GM19035 (cell line): Measurements from ENCODE around the gene LTBP1.

Source experiments
- ATAC-seq: cut with Tn5 transposase; IDR thresholded peaks from one replicate; pipeline ENCODE4 v1.9.1; 2021; ENCODE audit not compliant: unreplicated experiment

The LTBP1 gene

GRCh38 chr2:33404321-33404720 lies 457.6 kb downstream of the LTBP1 start:
- ATAC-seq: no peak

- ATAC-seq: no peak
Measured at GRCh38 chr2:33406622-33407021, 459.9 kb downstream of the LTBP1 start.

- ATAC-seq: no peak
Measured at GRCh38 chr2:33408109-33408508, 461.4 kb downstream of the LTBP1 start.

- no peak for ATAC-seq
Measured at GRCh38 chr2:33409417-33409955, 462.7 kb downstream of the LTBP1 start.

- no peak for ATAC-seq
Measured at GRCh38 chr2:33411765-33412164, 465.0 kb downstream of the LTBP1 start.

GRCh38 chr2:33412920-33413319 lies 466.2 kb downstream of the LTBP1 start:
- no peak for ATAC-seq

GRCh38 chr2:33419581-33420200 lies 472.9 kb downstream of the LTBP1 start:
- no peak for ATAC-seq

- ATAC-seq: no peak
Measured at GRCh38 chr2:33420726-33421125, 474.0 kb downstream of the LTBP1 start.

- ATAC-seq: no peak
Measured at GRCh38 chr2:33421820-33422219, 475.1 kb downstream of the LTBP1 start.

- no peak for ATAC-seq
Measured at GRCh38 chr2:33425161-33425560, 478.4 kb downstream of the LTBP1 start.

GRCh38 chr2:33425586-33426031 lies 478.9 kb downstream of the LTBP1 start:
- no peak for ATAC-seq

GRCh38 chr2:33426666-33427231 lies 480.0 kb downstream of the LTBP1 start:
- ATAC-seq: no peak

GRCh38 chr2:33430077-33430476 lies 483.3 kb downstream of the LTBP1 start:
- ATAC-seq: no peak

GRCh38 chr2:33430856-33431255 lies 484.1 kb downstream of the LTBP1 start:
- ATAC-seq: no peak

GRCh38 chr2:33432871-33433270 lies 486.1 kb downstream of the LTBP1 start:
- ATAC-seq: no peak

- no peak for ATAC-seq
Measured at GRCh38 chr2:33433279-33434235, 486.8 kb downstream of the LTBP1 start.

GRCh38 chr2:33435518-33435917 lies 488.8 kb downstream of the LTBP1 start:
- ATAC-seq: no peak

GRCh38 chr2:33436083-33436482 lies 489.3 kb downstream of the LTBP1 start:
- no peak for ATAC-seq

GRCh38 chr2:33437297-33437696 lies 490.5 kb downstream of the LTBP1 start:
- ATAC-seq: no peak

GRCh38 chr2:33437815-33438214 lies 491.1 kb downstream of the LTBP1 start:
- no peak for ATAC-seq

GRCh38 chr2:33441235-33441810 lies 494.6 kb downstream of the LTBP1 start:
- ATAC-seq: no peak
